HS-5 (cell line): ENCODE results near the gene EML1.

Experiments used
- DNase-seq: peaks from one replicate; pipeline ENCODE4 v3.0.0-alpha.2; 2012; ENCODE audit warnings: low read depth

Gene EML1

DNA sequence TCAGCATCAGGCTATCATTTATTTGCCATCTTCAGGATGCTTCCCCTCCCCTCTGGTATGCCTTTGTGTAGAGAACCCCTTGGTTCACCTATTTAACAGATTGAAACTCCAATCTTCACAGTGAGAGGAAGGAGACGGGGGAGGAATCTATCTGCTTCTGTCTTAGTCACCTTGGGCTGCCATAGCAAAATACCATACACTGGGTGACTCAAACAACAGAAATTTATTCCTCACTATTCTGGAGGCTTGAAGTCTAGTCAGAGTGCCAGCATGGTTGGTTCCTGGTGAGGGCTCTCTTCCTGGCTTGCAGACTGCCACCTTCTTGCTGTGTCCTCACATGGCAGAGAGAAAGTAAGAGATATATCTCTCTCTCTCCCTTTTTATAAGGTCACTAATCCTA lies 13.5 kb upstream of the EML1 start:
- no peak for DNase-seq

GRCh38 chr14:99780690-99781089 lies 12.5 kb upstream of the EML1 start:
- no peak for DNase-seq

DNA sequence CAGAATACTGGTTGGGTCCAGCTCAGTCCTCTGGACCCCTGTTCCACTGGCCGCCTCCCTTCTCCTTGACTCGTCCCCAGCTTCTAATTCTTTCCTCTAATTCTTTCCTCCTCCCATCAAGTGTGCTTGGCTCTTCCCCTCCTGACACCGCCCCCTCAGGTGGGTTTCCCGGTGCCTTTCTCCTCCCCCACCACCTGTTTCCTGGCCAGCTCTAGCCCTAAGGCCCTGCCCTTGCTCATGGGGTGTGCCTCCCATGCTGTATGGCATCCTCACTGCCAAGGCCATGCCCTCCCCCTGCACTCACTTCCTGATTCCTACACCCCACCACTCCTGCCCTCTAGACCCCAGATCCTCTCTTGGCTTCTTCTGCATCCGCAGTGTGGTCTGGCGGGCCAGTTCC lies 12.1 kb upstream of the EML1 start:
- DNase-seq = no peak

GRCh38 chr14:99781853-99782610 lies 11.2 kb upstream of the EML1 start:
- no peak for DNase-seq

DNA sequence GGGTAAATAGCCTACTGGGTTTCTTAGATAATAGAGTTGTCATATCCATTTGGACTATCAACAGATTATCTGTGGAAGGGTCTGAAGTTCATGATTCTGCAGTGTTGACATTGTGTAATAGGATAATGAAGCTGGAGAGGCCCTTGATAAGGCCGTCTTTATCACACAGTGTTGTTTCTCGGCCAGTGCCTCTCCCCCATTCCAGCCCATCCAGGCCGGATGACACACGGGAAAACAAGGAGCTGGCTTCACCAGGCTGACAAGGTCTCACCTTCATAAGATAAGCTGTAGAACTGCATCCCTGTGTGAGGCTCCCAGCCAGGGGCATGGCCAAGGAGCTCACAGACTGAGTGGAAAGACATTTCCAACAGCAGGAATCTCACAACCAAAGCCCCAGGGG lies 8.7 kb upstream of the EML1 start:
- DNase-seq = no peak

GRCh38 chr14:99785426-99785825 lies 7.8 kb upstream of the EML1 start:
- DNase-seq = no peak

DNA sequence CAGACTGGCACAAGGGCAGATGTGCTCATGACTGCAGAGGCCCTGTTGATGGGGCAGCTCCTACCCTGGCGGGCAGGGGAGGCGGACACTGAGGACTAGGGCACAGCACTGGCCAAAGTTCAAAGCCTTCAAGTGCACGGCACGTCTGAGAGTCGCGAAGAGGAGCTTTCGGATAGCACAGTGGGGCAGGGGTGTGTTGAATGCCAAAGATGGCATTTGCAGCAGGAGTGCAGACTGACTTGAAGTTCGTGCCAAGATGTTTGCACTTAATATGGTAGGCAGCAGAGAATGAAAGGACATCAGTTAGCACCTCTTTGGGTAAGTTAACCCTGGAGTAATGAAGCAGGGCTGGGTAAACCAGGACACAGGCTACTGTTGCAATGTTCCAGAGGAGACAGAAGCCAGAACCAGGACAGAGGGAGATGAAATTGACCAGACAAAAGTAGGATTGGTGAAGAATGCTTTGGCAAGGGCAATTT lies 6.7 kb upstream of the EML1 start:
- no peak for DNase-seq

- DNase-seq = no peak
These were observed 4.5 kb upstream of the EML1 start for GRCh38 chr14:99788713-99789112.

- DNase-seq = no peak
These were observed 3.6 kb upstream of the EML1 start for GRCh38 chr14:99789581-99789980.

DNA sequence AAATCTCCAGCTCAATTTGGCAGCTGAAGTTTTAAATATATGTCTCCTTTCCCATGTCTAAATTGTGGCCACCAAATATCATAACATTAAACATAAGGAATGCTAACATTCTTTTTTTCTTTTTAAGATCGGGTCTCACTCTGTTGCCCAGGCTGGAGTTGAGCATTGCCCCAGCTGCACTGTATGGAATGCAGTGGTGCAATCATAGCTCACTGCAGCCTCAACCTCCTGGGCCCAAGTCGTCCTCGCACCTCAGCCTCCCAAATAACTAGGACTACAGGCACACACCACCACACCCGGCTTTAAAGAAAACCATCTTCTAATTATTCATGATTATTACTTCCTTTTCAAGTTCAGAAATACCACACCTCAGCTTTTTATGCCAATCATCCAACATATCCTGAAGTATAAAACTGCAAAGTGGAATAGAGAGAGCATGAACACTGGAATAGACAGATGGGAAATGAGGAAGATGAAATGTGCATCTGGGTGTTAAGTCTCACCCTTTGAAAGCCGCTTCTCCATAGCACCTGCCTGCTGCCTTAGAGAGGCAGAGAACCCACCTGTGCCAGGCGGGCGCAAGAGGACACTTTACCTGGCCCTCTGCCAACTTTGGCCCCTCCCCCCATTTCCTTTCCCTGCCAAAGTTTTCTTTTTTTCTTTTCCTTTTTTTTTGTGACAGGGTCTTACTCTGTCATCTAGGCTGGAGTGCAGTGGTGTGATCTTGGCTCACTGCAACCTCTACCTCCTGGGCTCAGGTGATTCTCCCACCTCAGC lies 2.8 kb upstream of the EML1 start:
- DNase-seq = no peak

- DNase-seq = no peak
These were observed 2.2 kb upstream of the EML1 start for GRCh38 chr14:99790978-99791376.

GRCh38 chr14:99791476-99792209 lies 1.6 kb upstream of the EML1 start:
- DNase-seq = no peak

GRCh38 chr14:99792210-99792535 lies 1.0 kb upstream of the EML1 start:
- DNase-seq = no peak

DNA sequence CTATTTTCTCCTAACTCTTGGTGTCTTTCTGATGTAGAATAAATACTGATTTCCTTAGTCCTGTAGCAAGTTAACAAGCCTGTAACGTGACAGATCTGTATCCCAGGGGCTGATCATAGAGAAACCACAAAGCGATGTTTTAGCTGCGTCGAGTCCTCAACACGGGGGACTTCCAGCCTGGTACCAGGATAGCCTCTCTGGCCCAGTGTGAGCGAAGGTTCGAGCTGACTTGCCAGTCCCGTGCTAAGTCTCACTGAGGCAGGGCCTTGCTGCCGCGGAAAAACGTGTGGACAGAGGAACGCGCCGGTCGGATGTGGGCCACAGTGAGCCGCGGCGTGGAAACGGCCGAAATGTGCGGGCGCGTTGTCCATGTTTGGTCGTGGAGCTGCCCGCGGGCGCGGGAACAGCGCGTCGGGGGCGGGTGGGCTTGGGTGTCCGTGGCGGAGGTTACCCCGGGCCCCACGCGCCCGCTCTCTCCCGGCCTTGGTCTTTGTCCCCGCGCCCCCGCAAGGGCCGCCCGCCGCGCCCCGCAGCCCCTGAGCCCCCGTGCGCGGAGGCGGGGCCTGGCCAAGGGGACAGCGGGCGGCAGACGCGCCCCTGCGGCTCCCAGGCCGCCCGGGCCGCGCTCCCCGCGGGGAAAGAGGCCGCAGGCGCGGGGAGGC lies 531 bp upstream of the EML1 start:
- no peak for DNase-seq

GRCh38 chr14:99794151-99794780 lies 1.1 kb downstream of the EML1 start:
- no peak for DNase-seq

DNA sequence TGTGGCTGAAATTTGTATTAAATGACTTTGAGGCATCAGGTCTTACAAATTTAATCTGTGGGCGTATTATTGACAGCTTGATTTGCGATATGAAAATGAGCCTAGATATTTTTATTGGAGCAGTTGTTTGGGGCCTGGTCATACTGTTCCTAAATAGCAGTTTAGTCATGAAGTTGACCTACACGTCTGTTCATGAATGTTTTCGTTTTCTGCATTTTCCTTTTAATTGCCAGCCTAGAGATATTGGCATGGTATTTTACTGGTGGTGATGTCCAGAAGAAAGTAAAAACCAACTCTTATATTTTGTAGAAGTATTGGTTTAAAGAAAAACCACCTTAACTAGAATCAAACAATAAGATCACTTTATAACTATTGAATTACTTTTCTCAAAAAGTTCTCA lies 1.8 kb downstream of the EML1 start:
- no peak for DNase-seq

GRCh38 chr14:99797231-99797630 lies 4.0 kb downstream of the EML1 start:
- no peak for DNase-seq

DNA sequence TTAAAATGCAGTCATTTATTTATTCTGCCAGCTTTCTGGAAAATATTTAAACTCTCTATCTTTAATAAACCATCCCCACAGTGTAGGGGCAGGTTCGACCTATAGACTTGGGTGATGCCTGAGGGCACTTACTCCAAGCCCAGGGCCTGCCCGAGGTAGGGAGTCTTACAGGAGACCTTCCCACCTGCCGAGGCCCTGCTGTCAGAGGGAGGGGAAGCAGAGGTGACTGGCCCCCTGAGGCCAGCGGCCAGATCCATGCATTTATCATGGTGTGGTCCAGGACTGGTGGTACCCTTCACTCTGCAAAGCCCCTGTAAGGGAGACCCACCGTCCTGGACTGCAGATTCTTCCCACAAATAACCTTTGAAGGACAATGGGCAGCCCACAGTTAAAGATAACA lies 7.6 kb downstream of the EML1 start:
- no peak for DNase-seq

- no peak for DNase-seq
These were observed 9.3 kb downstream of the EML1 start for GRCh38 chr14:99802301-99803105.

DNA sequence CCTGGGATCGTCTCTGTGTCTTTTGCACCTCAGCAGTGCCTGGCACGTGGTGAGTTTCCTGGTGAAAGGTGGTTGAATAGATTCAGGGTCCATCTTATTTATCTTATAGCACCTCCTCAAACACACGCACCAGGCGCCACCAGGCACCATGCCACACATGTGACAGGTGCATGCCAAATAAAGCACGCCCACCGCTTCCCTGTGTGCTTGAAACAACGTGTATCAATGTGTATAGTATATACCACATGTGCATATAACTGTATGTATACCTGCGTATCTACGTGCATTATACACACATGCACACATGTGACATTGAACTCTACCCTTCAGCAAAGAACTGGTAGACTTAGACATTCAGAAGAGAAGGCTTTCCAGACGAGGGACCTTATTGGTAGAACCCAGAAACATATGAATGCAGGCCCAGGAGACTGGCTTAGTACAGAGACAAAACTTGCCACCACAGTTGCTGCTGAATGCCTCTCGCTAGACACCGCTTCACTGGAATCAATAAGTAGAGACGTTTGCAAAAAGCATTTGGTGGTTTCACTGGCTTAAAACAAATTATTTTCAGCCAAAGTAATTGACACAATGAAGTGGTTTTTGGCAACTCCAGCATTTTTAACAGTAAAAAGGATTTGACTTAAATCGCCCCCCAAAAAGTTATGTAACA lies 10.0 kb downstream of the EML1 start:
- no peak for DNase-seq

- DNase-seq = no peak
These were observed 10.6 kb downstream of the EML1 start for GRCh38 chr14:99803803-99804202.
